Lung (tissue), 12 donors: ENCODE results near the gene E2F8. TPM values are rescaled to one million over a fixed set of nuclear protein-coding genes. Genes with fewer than 3 reads are reported as not detected.

Experiments
- ATAC-seq: fragments of 200-7000 bp; cut with Tn5 transposase; one replicate; pipeline ENCODE4 v1.9.1; 2020; ENCODE audit warnings: moderate number of reproducible peaks; ENCODE audit not compliant: insufficient read depth, low FRiP score
- DNase-seq, 3 donors: peaks; one replicate each; pipeline ENCODE4 v3.0.0-alpha.2; 2013 to 2017
- H3K27ac ChIP-seq, 2 donors: one replicate each; pipeline ENCODE4 v1.5.1; 2013; ENCODE audit warnings: mild to moderate bottlenecking in 2 of 2, moderate library complexity in 2 of 2, control low read depth in 1 of 2, inconsistent platforms in 1 of 2, low read depth in 1 of 2, low read length in 1 of 2
- H3K27me3 ChIP-seq, 3 donors: one replicate each; pipeline ENCODE4 v1.5.1; 2013; ENCODE audit warnings: low read length in 2 of 3; ENCODE audit not compliant: control insufficient read depth in 3 of 3, insufficient read depth in 3 of 3
- H3K36me3 ChIP-seq, 4 donors: one replicate each; pipeline ENCODE4 v1.5.1; 2013; ENCODE audit warnings: low read length in 4 of 4, mild to moderate bottlenecking in 1 of 4, moderate library complexity in 1 of 4; ENCODE audit not compliant: control insufficient read depth in 4 of 4, insufficient read depth in 4 of 4
- H3K4me1 ChIP-seq, 5 donors: one replicate each; pipeline ENCODE4 v1.5.1; 2013; ENCODE audit warnings: low read length in 5 of 5, mild to moderate bottlenecking in 2 of 5, moderate library complexity in 1 of 5; ENCODE audit not compliant: control insufficient read depth in 5 of 5, insufficient read depth in 5 of 5
- H3K4me3 ChIP-seq: one replicate; pipeline ENCODE4 v1.5.1; 2013; ENCODE audit warnings: mild to moderate bottlenecking, control low read depth, moderate library complexity
- H3K9ac ChIP-seq, 2 donors: one replicate each; pipeline ENCODE4 v1.5.1; 2013; ENCODE audit warnings: low read length in 2 of 2, control low read depth in 1 of 2; ENCODE audit not compliant: insufficient read depth in 1 of 2
- H3K9me3 ChIP-seq, 4 donors: one replicate each; pipeline ENCODE4 v1.5.1; 2013; ENCODE audit warnings: low read length in 3 of 4, mild to moderate bottlenecking in 1 of 4, moderate library complexity in 1 of 4; ENCODE audit not compliant: control insufficient read depth in 4 of 4, insufficient read depth in 3 of 4
- CTCF ChIP-seq: IDR thresholded peaks from 2 replicates; pipeline ENCODE4 v1.5.1; 2012; ENCODE audit warnings: mild to moderate bottlenecking; ENCODE audit errors: control extremely low read depth, extremely low read depth
- WGBS, 2 donors: extraction: QIAGEN DNeasy Blood & Tissue Kit; methylation state at CpG; one replicate each; pipeline ENCODE4 v1.1.7; 2013; 5-methylcytosine and 5-hydroxymethylcytosine counted together
- polyA plus RNA-seq, 2 donors: library from polyadenylated mRNA; stranded (reverse); fragments of 200-250 nt; gene quantifications; one replicate each; pipeline ENCODE4 v1.2.1, GENCODE V29; 2013
- total RNA-seq, 2 donors: library from RNA; depleted of rRNA in 1 of 2; stranded (reverse); fragments of >200 nt in 1 of 2; gene quantifications; one replicate each; pipeline ENCODE4 v1.2.1, GENCODE V29; 2014 to 2021
- donor health status: control.
- donor health status: control.
- donor health status: Bipolar disorder and iron deficiency.
- donor health status: healthy.
- donor health status: DM: yes; HTN: yes; CAD: no.

Gene E2F8
- total and polyA plus RNA-seq, 4 donors, result 0.39 to 1.9 (median 1.0) TPM

- 12 to 19% methylated on average over 55 of the region's 55 CpGs for WGBS, 2 donors
- Histone ChIP-seq H3K36me3 (no peaks in the 10 kb centered on the region), H3K9me3 (peaks cover 0 to 3% (median 0%) of the 10 kb centered on the region in 4 donors), H3K4me1 (peaks cover 0 to 16% (median 2%) of the 10 kb centered on the region in 5 donors), H3K27ac (no peak overlapping the region), H3K4me3 (no peak overlapping the region), H3K9ac (no peak overlapping the region), H3K27me3 (peaks cover 2 to 17% (median 4%) of the 10 kb centered on the region in 3 donors)
- DNase-seq, result peak in 1 of 3 donors; percentile 22
- TF ChIP-seq CTCF, result no peak
- ATAC-seq, result no peak
Observed at GRCh38 chr11:19242179-19242932, 1.6 kb upstream of the E2F8 start.

GRCh38 chr11:19241260-19242178, 774 bp upstream of the E2F8 start:
- Histone ChIP-seq H3K27me3 (peaks cover 2 to 14% (median 4%) of the 10 kb centered on the region in 3 donors), H3K9ac (no peak overlapping the region), H3K9me3 (peaks cover 0 to 3% (median 0%) of the 10 kb centered on the region in 4 donors), H3K27ac (no peak overlapping the region), H3K36me3 (peaks cover 0 to 6% (median 0%) of the 10 kb centered on the region in 4 donors), H3K4me3 (peak overlapping the region; percentile 51), H3K4me1 (peaks cover 0 to 16% (median 2%) of the 10 kb centered on the region in 5 donors)
- 1% methylated on average over 57 to 92 of the region's 92 CpGs for WGBS, 2 donors
- peak; percentile 15 for ATAC-seq
- peak; percentile 69 to 78 (median 71) for DNase-seq
- TF ChIP-seq CTCF, result no peak

DNA sequence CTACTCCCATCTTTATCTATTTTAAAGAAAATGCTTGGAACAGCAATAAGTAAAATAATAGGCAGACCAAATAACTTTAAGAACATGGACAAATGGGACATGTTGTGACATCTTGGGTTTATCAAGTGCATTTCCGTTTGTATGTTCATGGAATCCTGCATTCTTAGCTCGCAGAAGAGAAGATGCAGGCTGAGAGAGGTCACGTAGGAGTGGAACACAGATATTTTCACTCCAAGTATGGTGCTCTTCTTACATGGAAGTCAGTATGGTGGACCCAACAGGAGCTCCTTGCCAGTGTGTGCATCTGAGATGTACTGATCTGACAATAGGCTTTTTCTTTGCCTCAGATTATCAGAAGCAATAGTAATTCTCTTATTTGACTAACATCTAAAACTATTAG, 1.7 kb downstream of the E2F8 start:
- Histone ChIP-seq H3K9ac (no peak overlapping the region), H3K9me3 (no peaks in the 10 kb centered on the region), H3K27ac (no peak overlapping the region), H3K4me1 (peaks cover 0 to 16% (median 2%) of the 10 kb centered on the region in 5 donors), H3K4me3 (no peak overlapping the region), H3K27me3 (peaks cover 2 to 14% (median 4%) of the 10 kb centered on the region in 3 donors), H3K36me3 (peaks cover 0 to 14% (median 2%) of the 10 kb centered on the region in 4 donors)
- ATAC-seq (no peak), DNase-seq (no peak)
- no peak for TF ChIP-seq CTCF
- 90 to 94% methylated on average over 3 of the region's 3 CpGs for WGBS, 2 donors
